ENCODE results near the gene CCDC186.

GRCh38 chr10:114168450-114169009 lies 5.5 kb downstream of the CCDC186 start:
- no peak for TF ChIP-seq CTCF (IDR thresholded peaks at IDR 0.05; ENCODE audit: low read depth, low read length, poor library complexity, severe bottlenecking)
- TF ChIP-seq EZH2phosphoT487 (IDR thresholded peaks at IDR 0.05; ENCODE audit: borderline replicate concordance, low read length) = no peak
